H9 (cell line): ENCODE data around the gene RHBDF1. TPM values are rescaled to one million over a fixed set of nuclear protein-coding genes. Genes with fewer than 3 reads are reported as not detected.

Experiments used
- DNase-seq: peaks from one replicate; pipeline ENCODE4 v3.0.0-alpha.2; 2017
- H2AFZ ChIP-seq: one replicate; pipeline ENCODE4 v1.6.1; 2013; ENCODE audit warnings: mild to moderate bottlenecking, low read length, control low read depth, moderate library complexity
- H2AK5ac ChIP-seq: 2 replicates; pipeline ENCODE4 v1.6.1; 2013; ENCODE audit warnings: low read length, control low read depth, mixed read lengths; ENCODE audit not compliant: insufficient read length
- H2BK120ac ChIP-seq: one replicate; pipeline ENCODE4 v1.6.1; 2013; ENCODE audit warnings: low read depth, mild to moderate bottlenecking, low read length, control low read depth, inconsistent platforms; ENCODE audit not compliant: poor library complexity, severe bottlenecking
- H2BK12ac ChIP-seq: 2 replicates; pipeline ENCODE4 v1.6.1; 2013; ENCODE audit warnings: low read length, control low read depth, mixed read lengths, low read depth; ENCODE audit not compliant: insufficient read length
- H2BK15ac ChIP-seq: 2 replicates; pipeline ENCODE4 v1.6.1; 2013; ENCODE audit warnings: low read depth, low read length, control low read depth
- H2BK20ac ChIP-seq: one replicate; pipeline ENCODE4 v1.6.1; 2013; ENCODE audit warnings: low read depth, mild to moderate bottlenecking, low read length, control low read depth, inconsistent platforms; ENCODE audit not compliant: poor library complexity, severe bottlenecking
- H2BK5ac ChIP-seq: 2 replicates; pipeline ENCODE4 v1.6.1; 2013; ENCODE audit warnings: low read length, control low read depth, mixed read lengths; ENCODE audit not compliant: insufficient read length
- H3K14ac ChIP-seq: 2 replicates; pipeline ENCODE4 v1.6.1; 2013; ENCODE audit warnings: low read length, control low read depth; ENCODE audit not compliant: insufficient read depth
- H3K18ac ChIP-seq: 2 replicates; pipeline ENCODE4 v1.6.1; 2013; ENCODE audit warnings: low read depth, mild to moderate bottlenecking, mixed read lengths, low read length, control low read depth; ENCODE audit not compliant: insufficient read length
- H3K23ac ChIP-seq: 2 replicates; pipeline ENCODE4 v1.6.1; 2013; ENCODE audit warnings: low read length, control low read depth, mixed read lengths, low read depth; ENCODE audit not compliant: insufficient read length
- H3K23me2 ChIP-seq: 2 replicates; pipeline ENCODE4 v1.6.1; 2013; ENCODE audit warnings: low read depth, mild to moderate bottlenecking, mixed read lengths, low read length, control low read depth; ENCODE audit not compliant: insufficient read length, poor library complexity, severe bottlenecking
- H3K27ac ChIP-seq: 2 replicates; pipeline ENCODE4 v1.5.1; 2013; ENCODE audit warnings: low read length, control low read depth, mixed read lengths, low read depth; ENCODE audit not compliant: insufficient read length
- H3K27me3 ChIP-seq: 2 replicates; pipeline ENCODE4 v1.6.1; 2013; ENCODE audit warnings: low read length, control low read depth, inconsistent platforms; ENCODE audit not compliant: insufficient read depth
- H3K4ac ChIP-seq: 2 replicates; pipeline ENCODE4 v1.6.1; 2013; ENCODE audit warnings: low read depth, mild to moderate bottlenecking, control low read depth, inconsistent platforms, low read length, moderate library complexity
- H3K4me1 ChIP-seq: 2 replicates; pipeline ENCODE4 v1.6.1; 2013; ENCODE audit warnings: low read length, control low read depth, inconsistent platforms; ENCODE audit not compliant: insufficient read depth
- H3K4me2 ChIP-seq: 2 replicates; pipeline ENCODE4 v1.6.1; 2013; ENCODE audit warnings: low read length, control low read depth, mixed read lengths; ENCODE audit not compliant: insufficient read length, insufficient read depth
- H3K56ac ChIP-seq: 2 replicates; pipeline ENCODE4 v1.6.1; 2013; ENCODE audit warnings: low read depth, mild to moderate bottlenecking, mixed read lengths, low read length, control low read depth; ENCODE audit not compliant: insufficient read length
- H3K79me1 ChIP-seq: 2 replicates; pipeline ENCODE4 v1.6.1; 2013; ENCODE audit warnings: low read depth, mild to moderate bottlenecking, moderate library complexity, low read length, control low read depth, inconsistent platforms; ENCODE audit not compliant: insufficient read depth, poor library complexity, severe bottlenecking
- H3K79me2 ChIP-seq: 2 replicates; pipeline ENCODE4 v1.6.1; 2013; ENCODE audit warnings: low read length, control low read depth, inconsistent platforms; ENCODE audit not compliant: insufficient read depth
- H3K9ac ChIP-seq: 2 replicates; pipeline ENCODE4 v1.6.1; 2013; ENCODE audit warnings: low read length, control low read depth, mixed read lengths; ENCODE audit not compliant: insufficient read length; ENCODE audit errors: extremely low read depth
- H3K9me3 ChIP-seq: one replicate; pipeline ENCODE4 v1.6.1; 2013; ENCODE audit warnings: low read depth, low read length, inconsistent platforms; ENCODE audit not compliant: control insufficient read depth
- H3T11ph ChIP-seq: one replicate; pipeline ENCODE4 v1.6.1; 2013; ENCODE audit warnings: mild to moderate bottlenecking, low read length, control low read depth, inconsistent platforms
- H4K20me1 ChIP-seq: one replicate; pipeline ENCODE4 v1.6.1; 2013; ENCODE audit not compliant: control insufficient read depth, insufficient read length, insufficient read depth
- H4K5ac ChIP-seq: 2 replicates; pipeline ENCODE4 v1.6.1; 2013; ENCODE audit warnings: low read depth, mild to moderate bottlenecking, mixed read lengths, low read length, control low read depth; ENCODE audit not compliant: insufficient read length
- H4K8ac ChIP-seq: replicated peaks from 2 replicates; pipeline ENCODE4 v1.6.1; 2013; ENCODE audit warnings: low read length, control low read depth, mixed read lengths, low read depth; ENCODE audit not compliant: insufficient read length
- H4K91ac ChIP-seq: 2 replicates; pipeline ENCODE4 v1.6.1; 2013; ENCODE audit warnings: low read depth, mild to moderate bottlenecking, moderate library complexity, mixed read lengths, low read length, control low read depth; ENCODE audit not compliant: insufficient read length
- H3K27ac Mint-ChIP-seq, 3 experiments: 2 replicates in 2 of 3; 3 replicates in 1 of 3; pipeline ENCODE4 v1.8.0; 2020 to 2021; ENCODE audit warnings: mixed read lengths in 3 of 3, mild to moderate bottlenecking in 1 of 3, moderate library complexity in 1 of 3
- H3K27me3 Mint-ChIP-seq: 2 replicates; pipeline ENCODE4 v1.8.0; 2021; ENCODE audit warnings: low read depth, mild to moderate bottlenecking, moderate library complexity, mixed read lengths
- H3K36me3 Mint-ChIP-seq, 3 experiments: 2 replicates in 2 of 3; 3 replicates in 1 of 3; pipeline ENCODE4 v1.8.0; 2020 to 2021; ENCODE audit warnings: low read depth in 3 of 3, mixed read lengths in 3 of 3; ENCODE audit not compliant: insufficient read depth in 1 of 3
- H3K4me1 Mint-ChIP-seq, 2 experiments: 2 replicates each; pipeline ENCODE4 v1.8.0; 2020; ENCODE audit warnings: mixed read lengths in 2 of 2
- H3K4me3 Mint-ChIP-seq, 2 experiments: 2 replicates in 1 of 2; 3 replicates in 1 of 2; pipeline ENCODE4 v1.8.0; 2020 to 2021; ENCODE audit warnings: mild to moderate bottlenecking in 2 of 2, mixed read lengths in 2 of 2, moderate library complexity in 1 of 2
- H3K9me3 Mint-ChIP-seq, 2 experiments: 2 replicates in 1 of 2; 3 replicates in 1 of 2; pipeline ENCODE4 v1.8.0; 2020; ENCODE audit warnings: mild to moderate bottlenecking in 2 of 2, mixed read lengths in 2 of 2, moderate library complexity in 1 of 2
- CTCF ChIP-seq: fragments of 200-600 bp; sonication (generic); conservative IDR thresholded peaks from 3 replicates; pipeline ENCODE4 v1.8.0; 2021; ENCODE audit warnings: antibody characterized with exemption, mild to moderate bottlenecking
- WGBS: extraction: QIAGEN DNeasy Blood & Tissue Kit; methylation state at CpG from one replicate; pipeline ENCODE4 v1.1.7; 2013; ENCODE audit warnings: missing lambda C conversion rate, low lambda C conversion rate, mixed read lengths; ENCODE audit not compliant: insufficient read length; ENCODE audit errors: extremely low coverage; 5-methylcytosine and 5-hydroxymethylcytosine counted together
- total RNA-seq: library from RNA; stranded (reverse); gene quantifications from 2 replicates; pipeline ENCODE4 v1.2.1, GENCODE V29; 2021

The RHBDF1 gene
- total RNA-seq, 1 experiment from 2014 or later = 34.6 TPM

- H4K20me1 ChIP-seq = no peaks in the 10 kb centered on the region
- peaks cover 2% of the 10 kb centered on the region for H3K79me1 ChIP-seq
- H3K27ac ChIP-seq = peak within 1 kb of the TSS; percentile 21
- H2BK15ac ChIP-seq = no peak within 1 kb of the TSS; the same call in 1 of the 2 replicates
- Mint-ChIP-seq H3K4me3 (peak within 1 kb of the TSS; percentile 98 to 100), H3K4me1 (peaks cover 12 to 19% of the 10 kb centered on the region in 2 experiments), H3K36me3 (peaks cover 37 to 77% (median 64%) of the 10 kb centered on the region in 3 experiments), H3K9me3 (peaks cover 3 to 8% of the 10 kb centered on the region in 2 experiments; a peak in 3 of 5 replicates), H3K27ac (peak within 1 kb of the TSS; percentile 95 to 99 (median 95)), H3K27me3 (no peaks in the 10 kb centered on the region)
- H4K8ac ChIP-seq = no peak within 1 kb of the TSS
- peak within 1 kb of the TSS; percentile 78 for H3K4me2 ChIP-seq
- no peaks in the 10 kb centered on the region for H3K27me3 ChIP-seq
- H3K18ac ChIP-seq = peak within 1 kb of the TSS; percentile 83
- H2BK20ac ChIP-seq = no peak within 1 kb of the TSS
- no peak within 1 kb of the TSS for H2BK120ac ChIP-seq
- H3K56ac ChIP-seq = no peak within 1 kb of the TSS
- no peaks in the 10 kb centered on the region for H3K9me3 ChIP-seq
- DNase-seq = peak; percentile 99
- H3K79me2 ChIP-seq = peaks cover 2% of the 10 kb centered on the region; the same call in 1 of the 2 replicates
- H3T11ph ChIP-seq = no peak within 1 kb of the TSS
- no peaks in the 10 kb centered on the region for H3K23me2 ChIP-seq
- no peak within 1 kb of the TSS for H3K4ac ChIP-seq
- peak within 1 kb of the TSS; percentile 74 for H3K9ac ChIP-seq
- H2BK12ac ChIP-seq = no peak within 1 kb of the TSS
- no peak within 1 kb of the TSS for H2AK5ac ChIP-seq
- H3K23ac ChIP-seq = no peak within 1 kb of the TSS
- no peak for TF ChIP-seq CTCF
- H4K91ac ChIP-seq = no peak within 1 kb of the TSS
- H4K5ac ChIP-seq = no peak within 1 kb of the TSS
- no CpG with 5 or more reads among the region's 91 CpGs for WGBS
- H3K14ac ChIP-seq = no peak within 1 kb of the TSS; the same call in 1 of the 2 replicates
- no peaks in the 10 kb centered on the region for H3K4me1 ChIP-seq
- no peak within 1 kb of the TSS for H2AFZ ChIP-seq
- no peak within 1 kb of the TSS for H2BK5ac ChIP-seq
These were observed 18.8 kb downstream of the RHBDF1 start, which contains the start of the genes POLR3K and SNRNP25 for GRCh38 chr16:53346-54236. POLR3K (minus strand) TSS chr16:53608; CDS start chr16:53586, 22 bp downstream. SNRNP25 (plus strand) TSS chr16:53828; CDS start chr16:54017, 189 bp downstream.
